Loucy (cell line): ENCODE data around the gene DCAF15.

Experiments
- H2AFZ ChIP-seq: fragments of 200-600 bp; sonication (generic); 2 replicates; pipeline ENCODE4 v1.6.0; 2016; ENCODE audit warnings: antibody characterized with exemption, mild to moderate bottlenecking, low read length, moderate library complexity
- H3F3A ChIP-seq: fragments of 200-600 bp; 2 replicates; pipeline ENCODE4 v1.6.0; 2016; ENCODE audit warnings: antibody characterized with exemption, low read depth, mild to moderate bottlenecking
- H3K27me3 ChIP-seq: fragments of 200-600 bp; sonication (generic); 2 replicates; pipeline ENCODE4 v1.6.1; 2014; ENCODE audit warnings: low read length, mild to moderate bottlenecking; ENCODE audit not compliant: insufficient read depth, poor library complexity, severe bottlenecking
- H3K36me3 ChIP-seq: fragments of 200-600 bp; sonication (generic); 2 replicates; pipeline ENCODE4 v1.6.1; 2016; ENCODE audit warnings: low read length; ENCODE audit not compliant: insufficient read depth
- H3K4me1 ChIP-seq: fragments of 200-600 bp; sonication (generic); 2 replicates; pipeline ENCODE4 v1.5.1; 2014; ENCODE audit warnings: low read length, mild to moderate bottlenecking; ENCODE audit not compliant: insufficient read depth, poor library complexity, severe bottlenecking
- H3K4me2 ChIP-seq: fragments of 200-600 bp; sonication (generic); 2 replicates; pipeline ENCODE4 v1.6.0; 2014; ENCODE audit warnings: antibody characterized with exemption, low read length, low read depth, mild to moderate bottlenecking; ENCODE audit not compliant: poor library complexity, severe bottlenecking
- H3K4me3 ChIP-seq: fragments of 200-600 bp; sonication (generic); 2 replicates; pipeline ENCODE4 v1.5.1; 2014; ENCODE audit warnings: low read length, mild to moderate bottlenecking, mixed read lengths; ENCODE audit not compliant: poor library complexity, severe bottlenecking
- H3K79me2 ChIP-seq: fragments of 200-600 bp; sonication (generic); 2 replicates; pipeline ENCODE4 v1.6.1; 2014; ENCODE audit warnings: low read length; ENCODE audit not compliant: insufficient read depth
- H3K9ac ChIP-seq: fragments of 200-600 bp; sonication (generic); 2 replicates; pipeline ENCODE4 v1.6.0; 2014; ENCODE audit warnings: mild to moderate bottlenecking, low read depth, low read length, moderate library complexity; ENCODE audit not compliant: poor library complexity, severe bottlenecking
- H3K9me2 ChIP-seq: fragments of 200-600 bp; sonication (generic); replicated peaks from 2 replicates; pipeline ENCODE4 v1.6.1; 2016; ENCODE audit warnings: low read depth, low read length, mixed read lengths
- H3K9me3 ChIP-seq: fragments of 200-600 bp; sonication (generic); 2 replicates; pipeline ENCODE4 v1.6.1; 2014; ENCODE audit warnings: mild to moderate bottlenecking, antibody characterized with exemption, low read length, low read depth; ENCODE audit not compliant: insufficient read depth
- H4K20me1 ChIP-seq: fragments of 200-600 bp; sonication (generic); 2 replicates; pipeline ENCODE4 v1.6.0; 2014; ENCODE audit warnings: antibody characterized with exemption, low read length, mild to moderate bottlenecking; ENCODE audit not compliant: insufficient read depth, poor library complexity, severe bottlenecking
- CTCF ChIP-seq: fragments of 200-600 bp; sonication (generic); conservative IDR thresholded peaks from 2 replicates; pipeline ENCODE4 v1.5.1; 2014; ENCODE audit warnings: mild to moderate bottlenecking, antibody characterized with exemption, low read length
- EZH2phosphoT487 ChIP-seq: fragments of 200-600 bp; IDR thresholded peaks from 2 replicates; pipeline ENCODE4 v1.6.1; 2018; ENCODE audit warnings: antibody characterized with exemption, mild to moderate bottlenecking, moderate library complexity, borderline replicate concordance

Gene DCAF15

DNA sequence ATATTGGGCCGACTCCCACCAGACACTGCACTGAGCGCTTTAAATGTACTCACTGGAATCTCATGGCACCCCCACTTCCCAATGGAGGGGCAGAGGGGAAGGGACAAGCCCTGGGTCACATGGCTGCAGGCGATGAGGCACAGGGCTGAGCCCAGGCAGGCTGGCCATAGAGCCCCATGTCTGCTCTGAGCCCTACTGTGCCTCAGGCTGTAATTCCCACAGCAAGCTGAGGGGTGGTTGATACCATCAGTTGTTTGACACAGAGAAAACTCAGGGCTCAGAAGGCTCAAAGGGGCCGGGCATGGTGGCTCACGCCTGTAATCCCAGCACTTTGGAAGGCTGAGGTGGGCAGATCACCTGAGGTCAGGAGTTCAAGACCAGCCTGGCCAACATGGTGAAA is 28.7 kb downstream of the DCAF15 start:
- no peaks in the 10 kb centered on the region for H3K36me3 ChIP-seq
- peak overlapping the region; percentile 57 for H3K9ac ChIP-seq
- no peaks in the 10 kb centered on the region for H3K27me3 ChIP-seq
- TF ChIP-seq CTCF, result no peak
- TF ChIP-seq EZH2phosphoT487, result no peak
- no peaks in the 10 kb centered on the region for H3K9me2 ChIP-seq
- no peak overlapping the region for H2AFZ ChIP-seq
- H3K9me3 ChIP-seq, result no peaks in the 10 kb centered on the region
- no peaks in the 10 kb centered on the region for H3K79me2 ChIP-seq
- H3F3A ChIP-seq, result no peaks in the 10 kb centered on the region
- H4K20me1 ChIP-seq, result no peaks in the 10 kb centered on the region
- H3K4me3 ChIP-seq, result no peak overlapping the region
- peaks cover 50% of the 10 kb centered on the region for H3K4me1 ChIP-seq
- peak overlapping the region; percentile 50 for H3K4me2 ChIP-seq

GRCh38 chr19:13981467-13981866 is 29.2 kb downstream of the DCAF15 start:
- no peak overlapping the region for H2AFZ ChIP-seq
- H3K27me3 ChIP-seq, result no peaks in the 10 kb centered on the region
- H3K4me2 ChIP-seq, result peak overlapping the region; percentile 50
- no peaks in the 10 kb centered on the region for H3K9me3 ChIP-seq
- no peaks in the 10 kb centered on the region for H3F3A ChIP-seq
- H3K36me3 ChIP-seq, result no peaks in the 10 kb centered on the region
- no peaks in the 10 kb centered on the region for H4K20me1 ChIP-seq
- no peaks in the 10 kb centered on the region for H3K79me2 ChIP-seq
- peak overlapping the region; percentile 57 for H3K9ac ChIP-seq
- H3K4me1 ChIP-seq, result peaks cover 52% of the 10 kb centered on the region
- TF ChIP-seq CTCF (no peak), EZH2phosphoT487 (no peak)
- no peaks in the 10 kb centered on the region for H3K9me2 ChIP-seq
- peak overlapping the region; percentile 11 for H3K4me3 ChIP-seq

- Histone ChIP-seq H3K27me3 (no peaks in the 10 kb centered on the region), H3K9me2 (no peaks in the 10 kb centered on the region), H3K9ac (peak overlapping the region; percentile 57), H4K20me1 (no peaks in the 10 kb centered on the region), H3K36me3 (no peaks in the 10 kb centered on the region), H3K4me2 (peak overlapping the region; percentile 50), H3K4me1 (peaks cover 57% of the 10 kb centered on the region), H2AFZ (no peak overlapping the region), H3K4me3 (no peak overlapping the region), H3K79me2 (no peaks in the 10 kb centered on the region), H3F3A (peaks cover 4% of the 10 kb centered on the region), H3K9me3 (no peaks in the 10 kb centered on the region)
- TF ChIP-seq CTCF (no peak), EZH2phosphoT487 (no peak)
Measured at GRCh38 chr19:13981988-13982501, 29.7 kb downstream of the DCAF15 start.
